Glomerular visceral epithelial cell (primary cell): ENCODE measurements around the gene PPARA.
"Not testable (repeated sequence)": the region's sequence is repeated elsewhere in the genome, so short reads cannot be mapped to it uniquely, and the experiment has no call there.

Experiments used
- DNase-seq: peaks from one replicate; pipeline ENCODE4 v3.0.0-alpha.2; 2016; ENCODE audit errors: extremely low spot score

The PPARA gene

DNA sequence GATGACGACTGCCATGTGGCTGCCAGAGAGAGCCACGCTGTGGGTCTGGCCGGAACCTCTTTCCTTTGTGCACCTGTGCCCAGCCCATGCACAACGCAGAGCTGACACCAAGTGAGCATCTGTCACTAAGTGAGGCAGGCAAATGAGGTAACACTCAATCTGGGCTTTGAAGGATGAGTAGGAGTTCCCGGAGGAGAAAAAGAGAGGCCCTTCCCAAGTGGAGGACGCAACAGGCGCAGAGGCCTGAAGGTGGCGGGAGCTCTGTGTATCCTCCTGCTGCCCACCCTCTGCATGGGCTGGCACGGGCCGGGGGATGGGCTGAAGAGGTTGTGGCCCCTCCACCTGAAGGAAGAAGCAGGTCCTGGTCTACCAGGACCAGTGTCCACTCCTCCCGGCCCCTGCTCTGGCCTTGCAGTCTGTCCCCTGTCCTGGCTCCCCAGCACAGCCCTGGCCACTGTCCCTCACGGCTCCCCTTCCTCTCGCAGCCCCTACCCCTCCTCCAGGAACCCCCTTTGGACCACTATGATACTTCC is 23.4 kb upstream of the PPARA start:
- DNase-seq, result no peak

DNA sequence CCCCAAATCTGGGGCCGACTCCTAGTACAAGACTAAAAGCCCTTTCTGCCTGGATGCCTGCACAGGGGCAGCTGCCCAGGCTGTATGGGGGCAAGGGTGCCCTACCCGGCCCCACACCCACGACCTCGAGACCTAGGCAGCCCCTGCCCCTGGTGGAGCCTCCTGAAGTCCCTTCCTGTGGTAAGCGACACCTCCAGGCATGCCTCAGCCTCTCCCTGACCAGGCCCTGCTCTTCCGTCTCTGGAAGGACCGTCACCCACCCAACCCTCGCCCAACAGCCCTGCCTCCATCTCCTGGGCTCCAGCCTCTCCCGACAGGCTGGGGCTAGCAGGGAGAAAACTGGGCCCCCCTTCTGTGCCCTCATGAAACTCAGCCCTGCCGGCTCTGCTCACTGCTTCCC is 22.8 kb upstream of the PPARA start:
- DNase-seq, result no peak

DNA sequence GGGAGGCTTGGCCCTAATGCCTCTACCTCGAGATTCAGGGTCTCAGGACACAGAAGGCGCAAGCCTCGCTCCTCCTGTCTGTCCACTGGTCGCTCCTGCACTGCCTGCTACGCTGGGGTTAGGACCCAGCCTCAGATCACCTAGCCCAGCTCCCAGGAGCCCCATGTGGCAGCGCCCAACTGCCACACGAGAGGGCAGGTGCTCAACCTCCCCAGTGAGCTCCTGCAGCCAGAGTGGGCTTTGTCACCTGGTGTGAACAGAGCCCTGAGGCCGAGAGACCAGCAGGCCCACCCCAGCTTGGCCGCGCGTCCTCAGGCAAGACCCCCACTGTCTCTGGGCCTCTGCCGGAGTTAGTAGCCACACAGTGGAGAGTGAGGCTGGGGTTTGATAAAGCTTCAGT is 21.7 kb upstream of the PPARA start:
- no peak for DNase-seq

DNA sequence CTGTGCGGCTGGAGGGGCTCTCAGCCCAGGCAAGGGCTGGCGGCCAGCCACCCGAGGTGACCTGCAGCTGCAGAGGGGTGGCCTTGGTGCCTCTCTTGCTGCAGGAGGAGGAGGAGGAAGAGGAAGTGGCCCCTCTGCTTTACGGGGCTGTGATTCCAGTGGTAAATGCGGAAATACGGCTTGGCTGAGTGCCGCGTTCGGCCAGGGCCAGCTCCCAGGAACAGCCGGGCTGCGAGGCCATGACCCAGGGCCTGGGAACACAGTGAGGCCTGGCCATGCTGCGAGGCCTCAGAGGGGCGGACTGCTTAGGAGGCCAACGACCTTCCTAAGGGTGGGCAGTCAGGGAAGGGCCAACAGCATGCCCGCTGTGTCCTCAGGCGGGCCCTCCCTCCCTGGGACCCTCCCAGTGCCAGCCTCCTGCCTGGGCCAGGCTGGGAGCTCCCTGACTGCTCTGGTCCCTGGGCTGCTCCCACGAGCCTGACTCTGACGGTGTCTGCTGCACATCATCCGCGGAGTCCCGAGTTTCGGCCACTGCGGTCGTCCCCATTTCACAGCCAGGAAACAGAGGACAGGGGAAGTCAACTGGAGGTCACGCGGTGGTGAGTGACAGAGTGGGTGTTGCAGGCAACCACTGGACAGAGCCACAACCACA is 20.8 kb upstream of the PPARA start:
- no peak for DNase-seq

DNA sequence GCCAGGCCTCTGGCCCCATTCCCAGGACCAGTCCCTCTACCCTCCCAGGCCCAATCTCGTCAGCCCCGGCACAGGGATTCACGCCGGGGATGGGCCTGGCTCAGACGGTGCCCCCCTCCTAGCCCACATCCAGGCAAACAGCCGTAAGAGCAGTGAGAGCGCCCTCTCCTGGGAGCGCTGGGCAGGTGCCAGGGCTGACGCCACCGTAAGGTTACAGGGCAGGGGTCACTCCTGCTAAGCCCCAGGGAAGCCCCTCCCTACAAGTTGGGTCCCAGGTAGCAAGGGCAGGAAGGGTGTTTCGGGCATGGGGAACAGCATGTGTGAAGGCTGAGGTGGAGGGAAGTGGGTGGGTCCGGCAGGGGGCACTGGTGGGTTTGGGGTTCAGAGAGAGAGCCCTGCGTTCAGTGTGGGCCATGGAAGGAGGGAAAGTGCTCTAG is 19.2 kb upstream of the PPARA start:
- no peak for DNase-seq

DNA sequence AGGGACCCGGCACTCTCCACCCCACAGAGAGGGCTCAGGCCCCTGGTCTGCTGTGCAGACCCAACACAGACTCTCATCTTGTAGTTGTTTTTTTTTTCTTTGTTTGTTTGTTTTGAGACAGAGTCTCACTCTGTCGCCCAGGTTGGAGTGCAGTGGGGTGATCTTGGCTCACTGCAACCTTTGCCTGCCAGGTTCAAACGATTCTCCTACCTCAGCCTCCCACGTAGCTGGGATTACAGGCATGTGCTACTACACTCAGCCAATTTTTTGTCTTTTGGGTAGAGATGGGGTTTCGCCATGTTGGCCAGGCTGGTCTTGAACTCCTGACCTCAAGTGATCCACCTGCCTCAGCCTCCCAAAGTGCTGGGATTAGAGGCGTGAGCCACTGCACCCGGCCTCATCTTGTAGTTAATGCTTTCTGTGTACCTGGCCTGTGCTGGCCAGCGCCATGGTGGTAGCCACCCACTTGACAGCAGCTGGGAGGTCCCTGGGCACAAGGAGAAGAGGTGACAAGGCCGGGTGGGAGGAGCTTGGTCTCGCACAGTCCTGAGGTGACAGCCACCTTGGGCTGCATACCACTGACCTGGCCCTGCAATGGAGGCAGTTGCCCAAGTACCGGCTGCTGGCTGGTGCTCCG is 18.0 kb upstream of the PPARA start:
- not testable (repeated sequence) for DNase-seq

DNA sequence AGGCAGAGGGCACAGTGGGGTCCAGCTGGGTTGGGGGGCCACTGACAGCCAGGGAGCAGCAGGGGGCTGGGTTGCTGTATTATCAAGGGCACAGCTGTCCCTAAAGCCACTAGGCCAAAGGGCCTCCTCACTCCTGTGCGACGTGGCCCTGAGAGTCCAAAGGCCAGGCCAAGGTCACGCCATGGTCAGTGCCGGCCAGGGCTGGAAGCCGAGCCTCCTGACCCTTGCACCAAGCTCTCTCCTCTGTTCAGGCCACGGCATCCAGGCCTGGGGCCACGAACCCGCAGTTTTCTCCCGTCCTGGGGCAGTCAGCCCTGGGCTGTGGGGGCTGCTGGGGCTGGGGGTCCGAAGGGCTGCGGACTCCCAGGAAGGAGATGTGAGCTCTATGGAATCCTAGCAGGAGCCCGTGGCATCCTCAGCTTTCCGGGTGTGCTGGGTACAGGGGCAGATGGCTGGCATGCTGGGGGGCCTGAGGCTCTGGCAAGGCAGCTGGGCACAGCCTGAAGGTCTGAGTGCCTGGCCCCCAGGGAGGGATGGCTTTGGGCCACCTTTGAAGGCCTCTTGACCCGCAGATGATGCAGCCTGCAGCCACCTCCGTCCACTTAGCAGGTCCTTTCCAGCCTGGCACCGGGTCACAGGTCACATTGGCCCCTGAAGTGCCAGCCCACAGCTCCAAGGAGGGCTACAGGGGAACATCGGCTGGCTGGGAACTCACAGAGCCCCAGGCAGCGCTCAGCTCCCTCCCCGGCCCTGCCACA is 17.3 kb upstream of the PPARA start:
- no peak for DNase-seq

DNA sequence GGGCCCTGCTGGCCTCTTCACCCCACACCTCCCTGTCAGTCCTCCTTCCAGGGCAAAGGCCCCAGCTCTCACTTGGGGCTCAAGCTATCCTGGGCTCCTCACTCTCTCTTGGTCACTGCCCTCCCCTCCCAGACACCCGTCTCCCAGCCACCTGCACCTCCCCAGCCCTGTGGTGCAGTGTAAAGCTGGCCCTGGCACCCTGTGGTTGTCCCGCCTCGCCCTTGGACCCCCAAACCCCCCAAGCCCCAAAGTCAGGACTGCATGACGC is 16.8 kb upstream of the PPARA start:
- DNase-seq, result no peak

DNA sequence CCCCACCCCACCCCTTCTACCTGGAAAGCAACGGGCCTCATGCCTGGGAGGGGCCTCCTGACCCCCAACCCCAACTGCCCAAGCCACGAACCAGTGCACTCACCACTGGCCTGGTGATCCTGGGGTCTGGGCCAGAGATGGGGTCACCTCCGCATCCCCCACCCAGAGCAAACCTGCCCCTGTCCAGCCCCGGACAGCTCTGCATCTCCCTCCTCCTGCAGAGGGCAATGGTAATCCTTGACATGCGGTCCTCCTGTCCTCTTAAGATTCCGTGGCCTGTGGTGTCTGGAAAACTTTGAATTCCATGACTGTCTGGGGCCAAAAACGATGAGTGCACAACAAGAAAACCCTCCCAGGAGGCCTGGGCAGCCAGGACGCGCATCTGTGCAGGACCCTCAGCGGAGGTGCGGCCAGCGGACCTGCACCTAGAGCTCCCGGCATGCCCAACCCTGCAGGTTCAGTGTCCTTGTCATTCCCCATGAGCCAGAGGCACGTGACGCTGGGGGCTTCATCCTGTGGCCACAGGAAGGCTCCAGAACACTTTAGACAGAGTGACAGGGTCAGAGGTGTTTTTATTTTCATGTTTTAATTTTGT is 16.1 kb upstream of the PPARA start:
- no peak for DNase-seq

DNA sequence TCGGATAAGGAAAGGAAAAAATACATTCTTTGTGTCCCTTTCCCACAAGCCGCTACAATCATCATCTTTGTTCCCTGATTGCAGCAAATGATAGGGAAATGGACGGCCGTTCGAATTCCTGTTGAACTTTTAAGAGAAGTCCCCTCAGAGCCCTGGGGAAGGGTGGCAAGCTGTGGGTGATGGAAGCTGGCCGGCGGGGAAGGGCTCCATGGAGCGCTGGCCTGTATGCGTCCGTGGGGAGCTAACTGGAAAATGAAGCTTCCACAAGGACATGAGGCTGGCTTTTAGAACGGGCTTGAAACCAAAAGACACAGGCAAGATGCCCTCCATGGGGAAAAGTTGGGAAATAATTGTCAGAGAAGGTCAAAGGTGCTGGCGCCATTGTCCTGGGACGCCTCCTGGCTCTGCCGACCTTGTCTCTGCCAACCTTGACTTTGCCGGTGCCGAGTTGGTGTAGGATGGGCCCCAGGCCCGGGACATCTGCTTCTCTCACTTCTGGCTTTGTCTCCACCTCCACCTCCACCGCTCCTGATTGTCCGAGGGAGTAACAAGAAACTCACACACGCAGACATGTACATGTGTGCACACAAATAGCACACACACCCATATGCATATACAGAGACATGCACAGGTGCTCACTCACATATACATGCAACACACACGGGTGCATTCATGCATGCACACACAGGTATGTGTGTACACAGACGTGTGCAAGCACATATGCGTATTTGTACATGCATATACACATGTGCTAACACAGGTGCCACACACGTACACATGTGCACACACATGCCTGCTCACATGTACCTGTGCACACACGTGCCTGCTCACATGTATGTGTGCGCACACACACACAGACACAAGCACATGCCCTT is 14.5 kb upstream of the PPARA start:
- DNase-seq, result no peak

DNA sequence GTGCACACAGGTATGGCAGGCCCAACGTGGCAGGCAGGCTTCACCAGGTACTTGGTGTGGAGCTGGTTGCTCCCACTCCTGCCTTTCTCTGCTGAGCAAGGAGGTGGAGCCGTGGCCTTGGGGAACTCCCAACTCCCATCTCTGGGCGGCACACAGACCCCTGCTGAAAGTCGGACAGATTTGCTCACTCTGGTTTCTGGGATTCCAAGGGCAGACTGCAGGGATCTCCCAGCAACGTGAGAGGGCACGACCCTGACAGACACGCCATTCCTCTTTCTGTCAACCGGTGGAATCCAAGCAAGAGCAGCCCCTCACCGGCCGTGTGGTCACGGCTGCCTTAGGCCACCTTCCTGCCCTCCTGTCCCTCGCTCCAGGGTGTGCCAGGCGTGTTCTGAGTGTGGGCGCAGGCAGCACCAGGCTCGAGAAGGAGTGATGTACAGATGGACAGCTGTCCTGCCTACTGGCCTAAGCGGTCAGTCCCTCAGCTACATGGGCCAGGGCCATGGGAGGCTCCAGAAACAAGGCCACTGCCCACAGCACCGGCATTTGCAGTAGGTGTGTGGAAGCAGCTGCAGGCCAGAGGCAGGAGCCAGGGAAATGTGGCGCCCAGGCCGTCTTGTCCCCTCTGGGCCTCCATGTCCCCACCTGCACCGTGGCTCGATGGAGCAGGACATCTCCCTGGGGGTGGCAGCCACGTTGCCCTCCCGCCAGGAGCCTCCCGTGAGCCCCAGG is 13.7 kb upstream of the PPARA start:
- no peak for DNase-seq

DNA sequence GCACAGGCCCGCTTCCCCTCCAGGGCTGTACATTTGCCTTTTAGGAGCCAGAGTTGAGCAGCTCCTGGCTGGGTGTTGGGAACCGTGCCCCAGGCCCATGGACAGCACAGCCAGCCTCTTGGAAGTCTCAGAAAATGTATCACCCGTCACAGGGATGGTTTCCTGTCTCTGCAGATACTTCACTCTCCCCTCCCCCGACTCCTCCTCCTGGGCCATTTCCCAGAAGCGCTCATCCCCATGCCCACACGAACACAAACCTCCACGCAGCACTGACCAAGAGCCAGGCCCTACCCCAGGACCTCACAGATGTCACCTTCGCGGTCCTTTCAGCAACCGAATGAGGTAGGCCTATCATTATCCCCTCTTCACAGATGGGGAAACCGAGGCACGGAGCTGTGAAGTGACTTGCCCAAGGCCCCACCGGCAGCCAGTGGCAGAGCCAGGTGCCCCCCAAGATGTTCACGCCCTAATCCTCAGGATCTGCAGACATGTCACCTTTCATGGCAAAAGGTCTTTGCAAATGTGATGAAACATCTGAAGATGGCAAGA is 13.0 kb upstream of the PPARA start:
- DNase-seq, result no peak

DNA sequence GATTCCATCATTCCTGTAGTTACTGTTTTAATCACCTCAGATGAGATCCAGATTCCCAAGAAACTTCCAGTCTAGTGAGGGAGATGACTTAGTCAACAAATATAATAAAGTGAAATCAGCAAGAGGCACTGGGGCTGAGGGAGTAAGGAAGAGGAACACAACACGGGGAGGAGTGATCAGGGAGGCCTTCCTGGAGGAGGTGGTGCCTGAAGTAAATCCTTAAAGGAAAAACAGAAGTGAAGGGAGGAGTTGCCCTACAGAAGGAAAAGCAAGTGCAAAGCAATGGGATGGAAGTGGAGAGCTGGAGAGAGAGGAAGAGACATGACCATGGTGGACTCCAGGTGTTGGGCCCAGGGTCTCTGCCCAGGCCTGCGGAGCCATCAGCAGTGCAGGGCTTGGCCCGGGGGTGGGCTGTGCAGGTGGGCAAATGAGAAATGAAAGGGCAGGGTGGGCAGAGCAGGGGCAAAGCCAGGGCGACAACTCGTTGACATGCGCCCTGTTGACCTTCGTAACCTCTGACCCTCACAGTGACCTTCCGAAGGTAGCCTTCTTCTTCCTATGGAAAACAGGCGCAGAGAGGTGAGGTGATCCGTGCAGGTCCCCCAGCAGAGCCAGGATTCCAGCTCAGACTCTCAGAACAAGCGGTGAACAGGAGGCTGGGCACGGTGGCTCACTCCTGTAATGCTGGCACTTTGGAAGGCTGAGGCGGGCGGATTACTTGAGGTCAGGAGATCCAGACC is 12.1 kb upstream of the PPARA start:
- no peak for DNase-seq

DNA sequence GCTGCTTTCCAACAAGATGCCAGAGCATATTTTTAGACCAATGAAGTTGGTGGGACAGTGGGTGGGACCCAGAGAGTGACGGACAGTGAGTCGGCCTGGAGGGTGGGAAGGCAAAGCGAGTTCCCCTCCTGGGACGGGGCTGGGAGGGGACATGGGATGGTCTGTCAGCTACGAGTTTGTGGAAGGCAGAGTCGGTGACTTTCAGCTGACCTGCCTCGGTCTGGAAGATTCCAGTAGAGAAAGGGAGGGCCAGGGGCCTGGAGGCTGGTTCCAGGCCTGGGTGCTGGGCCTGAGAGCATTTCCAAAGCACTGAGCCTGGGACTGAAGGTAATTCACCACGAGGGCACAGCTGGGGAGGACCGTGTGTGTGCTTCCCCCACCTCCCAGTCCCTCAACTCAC is 10.9 kb upstream of the PPARA start:
- not testable (repeated sequence) for DNase-seq

DNA sequence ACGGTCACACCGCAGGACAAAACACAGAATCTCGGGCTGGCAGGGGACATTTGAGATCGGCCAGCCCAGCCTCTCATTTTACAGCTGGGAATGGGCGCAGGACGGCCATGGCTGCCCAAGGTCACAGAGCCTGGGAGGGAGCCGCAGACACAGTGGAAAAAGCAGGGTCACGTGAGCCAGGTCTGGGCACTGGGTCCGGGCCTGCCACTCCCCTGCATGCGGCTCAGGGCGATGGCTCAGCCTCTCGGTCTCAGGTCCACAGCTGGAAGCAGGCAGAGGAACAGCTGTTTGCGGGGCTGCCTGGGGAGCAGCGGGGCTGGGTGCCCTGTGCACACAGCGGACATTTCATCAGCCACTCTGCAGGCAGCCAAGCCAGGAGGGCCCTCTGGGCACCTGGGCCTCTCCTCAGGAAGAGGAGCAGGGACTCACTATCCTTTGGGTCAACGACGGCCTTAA is 10.4 kb upstream of the PPARA start:
- DNase-seq, result no peak

DNA sequence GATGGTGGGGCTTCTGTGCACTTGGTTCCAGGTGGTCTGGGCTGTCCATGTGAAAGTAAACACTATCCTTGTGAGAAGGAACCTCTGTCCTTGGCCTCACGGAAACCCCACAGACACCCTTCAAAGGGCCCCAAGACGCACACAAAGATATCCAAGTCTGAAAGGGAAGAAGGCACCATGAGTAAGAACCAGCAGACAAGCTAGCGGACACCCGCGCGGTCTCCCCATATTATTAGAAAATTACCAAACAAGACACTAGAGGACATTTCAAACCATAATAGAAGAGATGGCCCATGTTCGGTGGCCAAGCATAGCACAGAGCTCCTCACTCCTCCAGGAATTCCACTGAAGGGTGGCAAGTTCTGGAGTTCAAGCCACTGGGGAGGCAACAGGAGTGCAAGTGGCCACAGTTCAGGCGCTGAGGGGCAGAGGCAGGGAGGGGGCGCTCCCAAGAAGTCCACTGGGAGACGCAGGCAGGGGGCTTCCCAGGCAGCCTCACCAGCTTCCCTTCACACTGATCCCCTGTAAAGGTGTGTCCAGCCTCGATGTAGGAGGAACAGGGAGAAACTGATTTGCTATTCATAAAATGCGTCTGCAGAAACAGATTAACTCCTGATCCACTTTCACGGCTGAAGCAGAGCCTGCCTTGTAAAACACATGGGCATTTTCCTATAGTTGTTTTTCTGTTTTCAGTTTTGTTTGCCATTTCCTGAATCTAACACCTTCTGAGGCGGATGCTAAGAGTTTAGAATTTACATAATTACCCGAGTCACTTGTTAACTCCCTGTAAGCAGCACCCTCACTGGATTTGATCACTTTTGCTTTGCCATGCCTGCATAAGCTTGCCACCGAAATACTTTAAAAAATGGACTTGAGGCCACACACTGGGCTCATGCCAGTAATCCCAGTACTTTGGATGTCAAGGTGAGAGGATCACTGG is 9.1 kb upstream of the PPARA start:
- no peak for DNase-seq

DNA sequence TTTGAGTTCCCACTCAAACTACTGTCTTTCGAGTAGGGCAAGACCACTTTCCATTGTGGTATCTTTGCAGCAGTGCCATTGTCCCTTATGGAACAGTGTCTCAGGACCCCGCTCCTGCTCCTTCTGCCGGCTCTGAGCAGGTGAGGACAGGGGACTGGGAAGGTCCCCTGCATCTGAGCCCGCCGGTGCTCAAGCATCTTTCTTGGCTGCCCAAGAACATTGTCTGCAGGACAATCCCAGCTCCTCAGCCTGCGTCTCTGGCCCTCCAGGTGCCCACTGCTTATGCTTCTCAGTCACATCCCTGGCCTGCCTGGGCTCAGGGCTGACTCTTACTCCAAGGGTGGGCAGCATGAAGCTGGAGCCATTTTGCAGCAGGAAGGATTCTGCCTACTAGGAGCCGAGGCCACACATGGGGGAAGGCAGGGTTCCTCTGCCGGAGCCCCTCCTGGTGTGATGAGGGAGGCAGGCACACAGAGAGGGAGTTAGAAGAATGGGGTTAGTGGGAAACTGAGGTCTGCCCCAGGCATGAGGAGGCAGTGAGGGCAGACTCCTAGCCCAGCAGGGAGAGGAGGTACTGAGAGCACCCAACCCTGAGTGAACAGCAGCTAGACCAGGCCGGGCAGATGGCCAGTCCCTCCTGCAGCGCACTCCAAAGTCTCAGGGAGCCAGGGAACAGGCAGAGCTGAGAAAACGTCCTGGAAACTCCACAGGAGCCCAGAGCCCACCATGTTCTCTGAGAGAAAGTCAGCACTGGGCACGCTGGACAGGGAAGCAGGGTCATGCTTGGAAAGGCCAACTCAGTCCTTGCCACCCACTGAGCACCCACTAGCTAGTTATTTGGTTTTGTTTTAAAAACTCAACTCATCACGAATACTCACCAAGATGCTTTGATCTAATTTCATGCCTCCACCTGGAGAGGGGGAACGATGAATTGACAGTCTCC is 7.5 kb upstream of the PPARA start:
- DNase-seq, result no peak
